ENCODE data around the gene PMPCA. TPM values are rescaled to one million over a fixed set of nuclear protein-coding genes. Genes with fewer than 3 reads are reported as not detected.

The PMPCA gene
- polyA plus RNA-seq, 1 of the 3 experiments (the other 2 are of a cell fraction), result 125 TPM

- POLR2A ChIA-PET, result no interaction called here
- WGBS (ENCODE audit: low lambda C conversion rate), result no CpG with 5 or more reads among the region's 19 CpGs
- Histone ChIP-seq H4K20me1 (ENCODE audit: insufficient read depth) (no peaks in the 10 kb centered on the region), H3K4me2 (no peak overlapping the region), H3K9ac (no peak overlapping the region), H3K9me3 (no peaks in the 10 kb centered on the region), H2AFZ (ENCODE audit: low read depth) (no peak overlapping the region), H3K36me3 (replicated peaks in 1 of 2; ENCODE audit: control insufficient read depth in 1 of 2, insufficient read depth in 2 of 2, low read length in 1 of 2) (peaks cover 0 to 5% of the 10 kb centered on the region in 2 experiments), H3K4me1 (ENCODE audit: control insufficient read depth in 1 of 2, insufficient read depth in 2 of 2, low read depth in 1 of 2, low read length in 1 of 2) (peaks cover 0 to 40% of the 10 kb centered on the region in 2 experiments; a peak in 1 of 4 replicates), H3K27ac (ENCODE audit: low read depth in 2 of 2, low read length in 1 of 2) (no peak overlapping the region), H3F3A (replicated peaks; ENCODE audit: insufficient read depth) (no peaks in the 10 kb centered on the region), H3K9me2 (no peaks in the 10 kb centered on the region), H3K4me3 (ENCODE audit: low read depth in 2 of 2, low read length in 1 of 2) (no peak overlapping the region), H3K79me2 (ENCODE audit: insufficient read depth) (no peaks in the 10 kb centered on the region), H3K27me3 (ENCODE audit: insufficient read depth) (no peaks in the 10 kb centered on the region)
- CTCF ChIA-PET, result interaction anchor here (1.4 to 1.7 kb wide), 2 partner anchors 23 to 31 kb away, joined by 3 read pairs; no protein-coding TSS in a partner anchor
- DNase-seq, result no peak
- no peak for TF ChIP-seq TCF12 (IDR thresholded peaks at IDR 0.05)
- TF ChIP-seq SMC3 (IDR thresholded peaks at IDR 0.05; ENCODE audit: low read depth, low read length), result no peak
- no peak for TF ChIP-seq YY1 (IDR thresholded peaks at IDR 0.05; ENCODE audit: low read depth)
- no peak for TF ChIP-seq POLR2AphosphoS5 (IDR thresholded peaks at IDR 0.05; ENCODE audit: low read depth, low read length)
- TF ChIP-seq SIN3A (IDR thresholded peaks at IDR 0.05; ENCODE audit: borderline replicate concordance, low read depth, low read length), result no peak
- TF ChIP-seq REST (IDR thresholded peaks at IDR 0.05; ENCODE audit: low read depth, low read length), result no peak
- TF ChIP-seq NFIC (IDR thresholded peaks at IDR 0.05; ENCODE audit: borderline replicate concordance), result no peak
- TF ChIP-seq ZBTB33 (IDR thresholded peaks at IDR 0.05; ENCODE audit: borderline replicate concordance, low read depth), result no peak
- no peak for TF ChIP-seq RCOR1 (IDR thresholded peaks at IDR 0.05; ENCODE audit: low read length)
- no peak for TF ChIP-seq CTCF (IDR thresholded peaks at IDR 0.05)
- no peak for TF ChIP-seq PBX3 (IDR thresholded peaks at IDR 0.05)
- no peak for TF ChIP-seq EZH2phosphoT487 (IDR thresholded peaks at IDR 0.05; ENCODE audit: borderline replicate concordance, low read depth)
- TF ChIP-seq MXI1 (IDR thresholded peaks at IDR 0.05; ENCODE audit: low read depth, low read length), result no peak
- TF ChIP-seq USF2 (IDR thresholded peaks at IDR 0.05; ENCODE audit: borderline replicate concordance, low read depth, low read length), result no peak
- no peak for TF ChIP-seq GATA2 (CRISPR knock-in tag; IDR thresholded peaks at IDR 0.05)
- no peak for TF ChIP-seq RFX5 (IDR thresholded peaks at IDR 0.05; ENCODE audit: low read length)
- no peak for TF ChIP-seq JUND (IDR thresholded peaks at IDR 0.05)
- TF ChIP-seq TAF1 (IDR thresholded peaks at IDR 0.05; ENCODE audit: borderline replicate concordance, low read depth, low read length), result no peak
- TF ChIP-seq RAD21 (IDR thresholded peaks at IDR 0.05; ENCODE audit: low read length), result no peak
These were observed 40.4 kb upstream of the PMPCA start for GRCh38 chr9:136370037-136370436.

Data from SK-N-SH (cell line).